HepG2 (cell line): ENCODE data around the gene SLC35F4. TPM values are rescaled to one million over a fixed set of nuclear protein-coding genes. Genes with fewer than 3 reads are reported as not detected.

ENCODE experiments used
- SMARCC2 ChIP-seq: fragments of 450-650 bp; IDR thresholded peaks from 2 replicates; pipeline ENCODE4 v1.6.1; 2017; ENCODE audit warnings: antibody characterized with exemption, mild to moderate bottlenecking
- ZNF18 ChIP-seq: sonication (generic); formaldehyde crosslinking; IDR thresholded peaks from 2 replicates; pipeline ENCODE4 v1.8.0; 2022; ENCODE audit warnings: mild to moderate bottlenecking, missing genetic modification reagents; ENCODE audit not compliant: insufficient replicate concordance
- ZNF407 ChIP-seq: sonication (generic); formaldehyde crosslinking; IDR thresholded peaks from one replicate; pipeline ENCODE4 v1.5.1; 2020; ENCODE audit warnings: mild to moderate bottlenecking, missing genetic modification reagents; ENCODE audit errors: not compliant biosample characterization
- polyA plus RNA-seq, 8 experiments: library from polyadenylated mRNA; depleted of rRNA in 3 of 8; stranded (reverse) in 7 of 8; unstranded in 1 of 8; fragments of >200 nt; fragmentation: Illumina TruSeq in 4 of 8; extraction: Trizol in 4 of 8; gene quantifications; 2 replicates each; pipeline versions ENCODE4 v1.2.1 to v1.2.3, GENCODE V29; 2011 to 2016; ENCODE audit warnings: low read depth in 4 of 8, missing spikeins in 1 of 8, mixed read lengths in 1 of 8; ENCODE audit not compliant: insufficient read depth in 1 of 8
- total RNA-seq, 5 experiments: library from RNA; depleted of rRNA; stranded (reverse); fragments of >200 nt; fragmentation: Illumina TruSeq; extraction: Trizol; gene quantifications; 2 replicates each; pipeline ENCODE4 v1.2.3, GENCODE V29; 2016; ENCODE audit warnings: low read depth in 1 of 5

The SLC35F4 gene
- total and polyA plus RNA-seq, 2 of the 13 experiments (the other 11 are each of a cell fraction or from before 2014, with no cell fraction given) = not detected

GRCh38 chr14:57583396-57583795 is 282.5 kb downstream of the SLC35F4 start (continued):
- TF ChIP-seq ZNF407 (CRISPR knock-in tag) (no peak), ZNF18 (no peak), SMARCC2 (no peak)
- TF ChIP-seq, all 625 proteins: peak for 0
